ENCODE measurements around the gene CLEC16A. TPM values are rescaled to one million over a fixed set of nuclear protein-coding genes. Genes with fewer than 3 reads are reported as not detected.
"Not testable (repeated sequence)": the region's sequence is repeated elsewhere in the genome, so short reads cannot be mapped to it uniquely, and the experiment has no call there.

CLEC16A gene
- total RNA-seq, 2 experiments from 2014 or later, result 31.1 to 34.1 TPM

DNA sequence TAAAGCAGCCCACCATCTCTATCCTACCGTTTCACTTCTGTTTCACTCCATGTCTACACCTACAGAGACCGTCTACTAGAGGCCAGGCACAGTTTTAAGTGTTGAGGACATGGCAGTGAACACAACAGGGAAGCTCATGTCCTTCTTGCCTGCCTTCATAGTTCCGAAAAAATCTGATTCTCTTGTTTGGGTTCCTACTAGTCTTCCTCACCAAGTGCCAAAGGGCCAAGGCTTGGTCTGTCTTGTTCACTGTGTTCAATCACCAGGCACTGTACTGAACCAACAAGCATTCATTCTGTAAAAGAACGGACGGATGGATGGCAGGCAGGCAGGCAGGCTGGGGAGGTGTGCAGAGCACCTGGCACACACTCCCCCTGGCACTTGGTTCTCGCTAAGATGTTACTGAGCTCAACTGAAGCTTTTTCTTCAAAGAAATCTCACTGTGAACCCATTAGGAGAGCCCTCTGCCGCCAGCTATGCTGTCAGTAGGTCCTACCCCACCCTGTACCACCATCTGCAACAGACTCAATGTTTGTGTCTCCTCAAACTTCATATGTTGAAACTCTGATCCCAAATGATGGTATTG is 4.6 kb upstream of the CLEC16A start:
- Mint-ChIP-seq H3K4me3 (peak overlapping the region; percentile 92), H3K4me1 (peaks cover 69% of the 10 kb centered on the region), H3K27ac (peak overlapping the region; percentile 54), H3K36me3 (peaks cover 9% of the 10 kb centered on the region), H3K9me3 (no peaks in the 10 kb centered on the region), H3K27me3 (no peaks in the 10 kb centered on the region)
- no peak for DNase-seq
- POLR2A ChIA-PET, result interaction anchor here (1.0 kb wide), 1 partner anchor 60 kb away, joined by 3 read pairs; no protein-coding TSS in a partner anchor
- ATAC-seq (ENCODE audit: low read depth), result no peak

DNA sequence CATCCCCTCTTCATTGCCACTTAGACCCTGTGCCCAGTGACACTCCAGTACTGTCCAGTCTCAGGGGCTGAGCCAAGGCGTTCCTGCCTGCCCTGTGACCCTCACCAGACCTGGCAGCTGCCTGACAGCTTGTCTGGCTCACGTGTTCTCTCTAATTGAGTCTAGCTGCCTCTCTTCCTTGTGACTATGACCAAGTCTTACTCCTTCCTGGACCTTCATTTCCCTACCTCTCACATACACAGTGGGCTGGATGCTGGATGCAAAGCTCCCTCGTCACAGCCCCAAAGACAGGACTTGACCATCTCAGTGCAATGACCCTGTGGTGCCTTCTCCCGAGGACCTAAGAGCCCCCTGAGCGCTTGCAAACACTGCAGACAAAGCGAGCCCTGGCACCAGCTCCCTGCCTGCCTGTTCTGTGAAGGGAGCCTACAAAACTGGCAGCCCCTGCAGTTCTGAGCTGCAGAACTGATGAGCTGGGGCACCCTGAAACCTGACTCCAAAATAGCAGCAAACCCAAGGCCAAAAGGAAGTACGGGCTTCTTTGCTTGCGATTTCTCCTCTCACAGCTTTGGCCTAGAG is 3.8 kb upstream of the CLEC16A start:
- ATAC-seq (ENCODE audit: low read depth), result no peak
- H3K4me1 Mint-ChIP-seq, result peaks cover 66% of the 10 kb centered on the region
- DNase-seq, result no peak

DNA sequence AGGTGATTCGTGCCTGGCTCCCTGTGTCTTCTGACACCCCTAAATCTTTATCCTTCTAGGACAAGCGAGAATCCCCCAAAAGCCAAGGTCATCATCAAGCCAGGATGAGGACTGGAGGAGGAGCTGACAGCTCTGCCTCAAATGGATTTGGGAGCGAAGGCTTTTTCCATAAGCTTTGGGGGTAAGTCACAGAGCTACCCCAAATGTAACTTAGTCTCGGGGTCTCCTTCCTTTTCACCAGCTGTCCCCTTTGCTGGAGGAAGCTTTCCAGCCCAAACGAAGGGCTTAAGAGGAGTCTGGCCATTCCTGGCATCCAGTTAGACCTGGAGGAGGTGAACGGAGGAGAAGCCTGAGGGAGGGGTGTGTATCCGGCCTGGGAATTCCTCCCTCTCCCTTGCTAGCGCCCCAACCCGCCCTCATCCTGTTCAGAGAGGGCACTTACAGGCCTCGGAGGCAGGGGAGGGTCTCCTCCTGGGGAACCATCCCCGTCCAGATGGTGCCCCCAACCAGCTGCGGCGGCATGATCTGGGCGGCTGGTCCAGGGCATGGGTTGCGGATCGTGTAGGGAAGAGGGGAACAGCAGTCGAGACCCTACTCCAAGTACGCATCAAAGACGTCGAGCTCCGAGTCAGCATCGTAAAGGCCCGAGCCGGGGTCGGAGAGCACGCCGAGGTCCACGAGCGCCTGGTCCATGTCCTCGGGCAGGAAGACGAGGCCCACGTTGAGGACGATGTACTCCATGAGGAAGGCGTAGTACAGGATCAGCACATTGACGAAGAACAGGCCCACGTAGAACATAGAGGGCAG is 3.0 kb upstream of the CLEC16A start:
- peak; percentile 48 for DNase-seq
- ATAC-seq (ENCODE audit: low read depth), result no peak
- Mint-ChIP-seq H3K4me3 (peak overlapping the region; percentile 92), H3K27me3 (no peaks in the 10 kb centered on the region), H3K9me3 (no peaks in the 10 kb centered on the region), H3K36me3 (peaks cover 6% of the 10 kb centered on the region), H3K27ac (peak overlapping the region; percentile 82), H3K4me1 (peaks cover 69% of the 10 kb centered on the region)
- POLR2A ChIA-PET, result interaction anchor here (0.9 to 1.4 kb wide), 2 partner anchors 10 to 197 kb away, joined by 3 read pairs; partner anchors contain the start of gene NUBP1

More for the DNA sequence above, 3.8 kb upstream of the CLEC16A start:
- peaks cover 8% of the 10 kb centered on the region for H3K36me3 Mint-ChIP-seq
- peak overlapping the region; percentile 82 for H3K27ac Mint-ChIP-seq
- POLR2A ChIA-PET, result interaction anchor here (0.9 to 1.4 kb wide), 2 partner anchors 9 to 196 kb away, joined by 3 read pairs; partner anchors contain the start of gene NUBP1
- H3K9me3 Mint-ChIP-seq, result no peaks in the 10 kb centered on the region
- no peaks in the 10 kb centered on the region for H3K27me3 Mint-ChIP-seq
- peak overlapping the region; percentile 92 for H3K4me3 Mint-ChIP-seq

GRCh38 chr16:10941935-10942351 is 2.4 kb upstream of the CLEC16A start:
- peaks cover 66% of the 10 kb centered on the region for H3K4me1 Mint-ChIP-seq
- ATAC-seq (ENCODE audit: low read depth), result peak; percentile 9
- POLR2A ChIA-PET, result interaction anchor here (0.6 to 1.0 kb wide), 5 partner anchors 61 to 1850 kb away, joined by 3 to 6 read pairs (median 4); partner anchors contain the start of genes HAPSTR1, NUBP1 and SOCS1
- H3K4me3 Mint-ChIP-seq, result peak overlapping the region; percentile 92
- H3K27ac Mint-ChIP-seq, H3K9me3 Mint-ChIP-seq, H3K27me3 Mint-ChIP-seq, DNase-seq, H3K36me3 Mint-ChIP-seq: not testable (repeated sequence)

GRCh38 chr16:10942352-10943063 is 1.9 kb upstream of the CLEC16A start, which contains the start of gene DEXI:
DEXI (minus strand) TSS chr16:10942468; CDS start chr16:10942005, 463 bp downstream.
- Mint-ChIP-seq H3K27me3 (no peaks in the 10 kb centered on the region), H3K4me3 (peak within 1 kb of the TSS; percentile 92), H3K4me1 (peaks cover 63% of the 10 kb centered on the region), H3K36me3 (peaks cover 6% of the 10 kb centered on the region), H3K27ac (peak within 1 kb of the TSS; percentile 82), H3K9me3 (no peaks in the 10 kb centered on the region)
- POLR2A ChIA-PET, result interaction anchor here (0.6 to 1.0 kb wide), 5 partner anchors 61 to 1851 kb away, joined by 3 to 6 read pairs (median 4); partner anchors contain the start of genes HAPSTR1, NUBP1 and SOCS1
- DNase-seq (peak; percentile 98), ATAC-seq (ENCODE audit: low read depth) (peak; percentile 83)

DNA sequence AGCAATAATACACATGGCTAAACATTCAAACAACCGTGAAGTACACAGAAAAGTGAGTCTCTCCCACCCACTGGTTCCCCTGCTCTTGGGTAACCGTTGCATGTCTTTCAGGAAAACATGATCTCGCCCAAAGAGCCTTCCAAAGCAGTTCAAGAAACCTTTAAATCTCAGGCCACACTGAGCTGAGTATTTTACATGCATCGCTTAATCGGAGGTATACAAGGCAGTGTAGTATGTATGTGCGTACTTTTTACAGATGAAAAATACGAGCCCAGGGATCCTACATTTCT is 1.4 kb upstream of the CLEC16A start:
- Mint-ChIP-seq H3K4me1 (peaks cover 58% of the 10 kb centered on the region), H3K27me3 (no peaks in the 10 kb centered on the region), H3K27ac (no peak overlapping the region), H3K4me3 (peak overlapping the region; percentile 76), H3K36me3 (peaks cover 6% of the 10 kb centered on the region), H3K9me3 (no peaks in the 10 kb centered on the region)
- ATAC-seq (ENCODE audit: low read depth) (no peak), DNase-seq (no peak)
- POLR2A ChIA-PET, result no interaction called here

GRCh38 chr16:10945065-10945787 is 862 bp downstream of the CLEC16A start:
- DNase-seq (no peak), ATAC-seq (ENCODE audit: low read depth) (no peak)
- POLR2A ChIA-PET, result interaction anchor here (0.5 to 2.0 kb wide), 6 partner anchors 9 to 401 kb away, joined by 3 to 8 read pairs (median 4); partner anchors contain the start of genes NUBP1 and SOCS1
- Mint-ChIP-seq H3K9me3 (no peaks in the 10 kb centered on the region), H3K27me3 (no peaks in the 10 kb centered on the region), H3K4me1 (peaks cover 51% of the 10 kb centered on the region), H3K27ac (peak overlapping the region; percentile 87), H3K4me3 (peak overlapping the region; percentile 80), H3K36me3 (no peaks in the 10 kb centered on the region)

GRCh38 chr16:10946308-10946707 is 1.9 kb downstream of the CLEC16A start:
- Mint-ChIP-seq H3K9me3 (no peaks in the 10 kb centered on the region), H3K4me3 (peak overlapping the region; percentile 80), H3K27ac (no peak overlapping the region), H3K4me1 (peaks cover 43% of the 10 kb centered on the region), H3K36me3 (no peaks in the 10 kb centered on the region), H3K27me3 (no peaks in the 10 kb centered on the region)
- POLR2A ChIA-PET, result no interaction called here
- ATAC-seq (ENCODE audit: low read depth) (no peak), DNase-seq (no peak)

DNA sequence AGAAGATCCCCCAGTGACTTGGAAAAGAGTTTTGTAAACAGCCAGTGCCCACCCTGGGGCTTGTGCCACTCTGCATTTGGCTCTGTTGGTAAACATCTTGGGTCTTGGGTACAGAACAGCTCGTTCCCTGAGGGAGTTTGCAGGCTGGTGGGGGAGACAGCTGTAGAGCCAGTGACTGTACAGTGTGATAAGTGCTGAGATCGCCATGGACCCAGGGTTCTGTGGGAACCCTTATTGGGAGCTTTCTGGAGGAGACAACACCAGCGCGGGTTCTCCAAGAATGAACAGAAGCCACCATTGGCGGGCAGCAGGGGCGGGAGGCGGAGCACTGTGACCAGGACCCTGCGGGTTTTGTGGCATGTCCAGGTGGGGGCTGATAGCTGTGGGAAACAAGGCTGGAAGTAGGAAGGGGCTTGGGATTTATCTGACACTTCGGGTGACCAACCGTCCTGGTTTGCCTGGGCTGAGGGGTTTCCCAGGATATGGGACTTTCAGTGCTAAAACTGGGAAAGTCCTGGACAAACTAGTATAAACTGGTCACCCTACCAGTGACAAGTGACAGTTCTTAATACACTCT is 2.9 kb downstream of the CLEC16A start:
- Mint-ChIP-seq H3K27me3 (no peaks in the 10 kb centered on the region), H3K9me3 (no peaks in the 10 kb centered on the region), H3K27ac (no peak overlapping the region), H3K4me3 (no peak overlapping the region), H3K36me3 (no peaks in the 10 kb centered on the region), H3K4me1 (peaks cover 43% of the 10 kb centered on the region)
- POLR2A ChIA-PET, result interaction anchor here (1.3 kb wide), 1 partner anchor 308 kb away, joined by 3 read pairs; the partner anchor contains the start of gene SOCS1
- no peak for DNase-seq
- ATAC-seq (ENCODE audit: low read depth), result no peak

GRCh38 chr16:10949424-10949970 is 5.1 kb downstream of the CLEC16A start:
- ATAC-seq (ENCODE audit: low read depth), result peak; percentile 85
- no peaks in the 10 kb centered on the region for H3K27me3 Mint-ChIP-seq
- no peak for DNase-seq
- H3K4me1 Mint-ChIP-seq, result peaks cover 40% of the 10 kb centered on the region
- peak overlapping the region; percentile 55 for H3K4me3 Mint-ChIP-seq
- no peaks in the 10 kb centered on the region for H3K36me3 Mint-ChIP-seq
- POLR2A ChIA-PET, result interaction anchor here (1.1 kb wide), 1 partner anchor 305 kb away, joined by 3 read pairs; no protein-coding TSS in a partner anchor
- H3K9me3 Mint-ChIP-seq, result no peaks in the 10 kb centered on the region
- peak overlapping the region; percentile 74 for H3K27ac Mint-ChIP-seq

DNA sequence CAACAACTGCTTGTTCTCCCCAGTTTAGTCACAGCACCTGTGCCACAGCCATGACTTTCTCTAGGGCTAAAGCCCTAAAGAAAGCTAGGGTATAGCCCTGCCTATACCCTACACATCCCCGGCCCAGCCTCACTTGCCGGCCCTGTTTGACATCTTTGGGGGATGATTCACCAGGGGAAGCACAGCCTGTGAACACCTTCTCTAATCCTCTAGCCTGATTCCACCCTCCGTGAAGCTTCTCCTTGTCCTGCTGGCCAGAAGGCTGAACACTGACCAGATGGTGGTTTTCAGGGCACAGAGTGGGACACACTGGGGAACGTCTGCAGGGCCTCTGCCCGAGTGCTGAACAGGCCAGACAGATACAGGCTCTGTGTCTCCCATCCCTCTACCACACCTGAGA is 6.0 kb downstream of the CLEC16A start:
- ATAC-seq (ENCODE audit: low read depth) (no peak), DNase-seq (no peak)
- POLR2A ChIA-PET, result interaction anchor here (1.1 kb wide), 1 partner anchor 304 kb away, joined by 3 read pairs; no protein-coding TSS in a partner anchor
- H3K4me1 Mint-ChIP-seq, result peaks cover 46% of the 10 kb centered on the region
- H3K36me3 Mint-ChIP-seq, result no peaks in the 10 kb centered on the region
- H3K27me3 Mint-ChIP-seq, result no peaks in the 10 kb centered on the region
- H3K4me3 Mint-ChIP-seq, result no peak overlapping the region
- no peak overlapping the region for H3K27ac Mint-ChIP-seq
- H3K9me3 Mint-ChIP-seq, result no peaks in the 10 kb centered on the region

- Mint-ChIP-seq H3K27ac (no peak overlapping the region), H3K27me3 (no peaks in the 10 kb centered on the region), H3K36me3 (no peaks in the 10 kb centered on the region), H3K9me3 (no peaks in the 10 kb centered on the region), H3K4me1 (peaks cover 41% of the 10 kb centered on the region), H3K4me3 (no peak overlapping the region)
- ATAC-seq (ENCODE audit: low read depth), result no peak
- no peak for DNase-seq
- POLR2A ChIA-PET, result no interaction called here
Measured at GRCh38 chr16:10951026-10951425, 6.7 kb downstream of the CLEC16A start.
